GM12874 (cell line): ENCODE data around the gene DENND5B.

Source experiments
- TF ChIP-seq, protein P1 (sequence below): IDR thresholded peaks from 2 replicates; pipeline ENCODE4 v1.5.1; 2011; ENCODE audit warnings: low read depth, mild to moderate bottlenecking, control low read depth, low read length, moderate library complexity; ENCODE audit not compliant: insufficient read depth

DENND5B gene

DNA sequence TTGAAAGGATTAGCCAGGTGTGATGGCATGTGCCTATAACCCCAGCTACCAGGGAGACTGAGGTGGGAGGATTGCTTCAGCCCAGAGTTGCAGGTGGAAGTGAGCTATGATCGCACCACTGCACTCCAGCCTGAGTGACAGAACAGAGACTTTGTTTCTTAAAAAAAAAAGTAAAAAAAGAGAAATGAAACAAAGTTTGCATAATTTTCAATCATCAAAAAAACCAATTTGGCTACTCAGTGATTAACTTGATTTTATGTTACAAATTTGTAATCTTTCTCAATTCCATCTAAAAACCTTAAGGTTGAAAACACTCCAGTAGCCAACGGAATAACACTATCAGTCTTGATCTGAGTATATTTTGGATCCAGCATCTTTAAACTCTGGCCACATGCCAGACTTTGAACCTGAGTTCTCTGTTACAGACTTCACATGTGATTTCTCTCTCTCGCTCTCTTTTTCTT is 12.6 kb upstream of the DENND5B start:
- TF ChIP-seq, protein P1, sequence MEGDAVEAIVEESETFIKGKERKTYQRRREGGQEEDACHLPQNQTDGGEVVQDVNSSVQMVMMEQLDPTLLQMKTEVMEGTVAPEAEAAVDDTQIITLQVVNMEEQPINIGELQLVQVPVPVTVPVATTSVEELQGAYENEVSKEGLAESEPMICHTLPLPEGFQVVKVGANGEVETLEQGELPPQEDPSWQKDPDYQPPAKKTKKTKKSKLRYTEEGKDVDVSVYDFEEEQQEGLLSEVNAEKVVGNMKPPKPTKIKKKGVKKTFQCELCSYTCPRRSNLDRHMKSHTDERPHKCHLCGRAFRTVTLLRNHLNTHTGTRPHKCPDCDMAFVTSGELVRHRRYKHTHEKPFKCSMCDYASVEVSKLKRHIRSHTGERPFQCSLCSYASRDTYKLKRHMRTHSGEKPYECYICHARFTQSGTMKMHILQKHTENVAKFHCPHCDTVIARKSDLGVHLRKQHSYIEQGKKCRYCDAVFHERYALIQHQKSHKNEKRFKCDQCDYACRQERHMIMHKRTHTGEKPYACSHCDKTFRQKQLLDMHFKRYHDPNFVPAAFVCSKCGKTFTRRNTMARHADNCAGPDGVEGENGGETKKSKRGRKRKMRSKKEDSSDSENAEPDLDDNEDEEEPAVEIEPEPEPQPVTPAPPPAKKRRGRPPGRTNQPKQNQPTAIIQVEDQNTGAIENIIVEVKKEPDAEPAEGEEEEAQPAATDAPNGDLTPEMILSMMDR, result no peak

DNA sequence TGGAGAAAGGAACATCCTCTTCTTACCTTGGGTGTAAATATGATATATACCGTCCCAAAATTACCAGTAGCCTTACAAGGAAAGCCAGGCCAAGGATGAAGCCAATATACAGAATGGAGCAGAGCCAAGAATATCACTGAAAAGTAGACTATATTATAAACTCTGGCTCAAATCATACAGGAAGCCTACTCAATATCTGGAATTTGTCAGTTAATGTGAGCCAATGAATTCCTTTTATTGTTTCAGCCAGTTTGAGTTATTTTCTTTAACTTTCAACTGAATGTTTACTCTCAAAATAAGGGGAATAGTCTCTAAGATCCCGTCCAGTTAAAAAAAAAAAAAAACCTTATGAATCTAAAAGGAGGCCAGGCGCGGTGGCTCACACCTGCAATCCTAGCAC is 9.8 kb upstream of the DENND5B start:
- TF ChIP-seq, protein P1, result no peak

DNA sequence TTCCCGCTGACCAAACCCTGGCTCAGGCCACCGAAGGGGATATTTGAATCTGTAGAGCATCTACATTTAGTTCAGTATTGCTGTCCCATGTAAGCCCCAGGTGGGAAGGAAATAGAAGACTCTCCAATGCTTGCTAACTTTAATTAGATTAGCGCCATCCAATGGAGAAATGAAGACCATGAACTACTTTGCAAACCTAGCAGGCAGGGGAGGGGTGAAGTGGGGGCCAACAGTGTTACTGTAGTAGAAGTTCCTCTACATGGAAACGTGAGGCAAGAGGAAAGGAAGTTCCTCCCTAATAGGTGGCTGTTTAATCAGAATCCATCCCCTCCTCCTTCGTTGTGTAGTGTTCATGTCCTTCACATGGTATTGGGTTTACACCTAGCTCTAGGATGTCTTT is 9.3 kb upstream of the DENND5B start:
- TF ChIP-seq, protein P1, result no peak

DNA sequence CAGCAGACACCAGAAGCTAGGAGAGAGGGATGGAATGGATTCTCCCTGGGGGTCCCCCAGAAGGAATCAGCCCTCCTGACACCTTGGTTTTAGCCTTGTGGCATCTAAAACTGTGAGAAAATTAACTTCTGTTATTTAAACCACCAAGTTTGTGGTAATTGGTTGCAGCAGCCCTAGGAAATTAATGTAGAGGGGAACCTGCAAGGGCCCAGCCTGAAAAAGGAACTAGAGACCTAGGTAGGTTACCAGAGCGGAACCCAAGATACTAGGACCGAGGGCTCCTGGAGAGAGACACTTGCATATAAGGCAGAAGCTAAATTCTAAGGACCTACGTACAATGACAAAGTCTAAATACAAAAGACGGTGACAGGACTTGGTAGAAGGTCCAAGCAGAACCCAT is 8.1 kb upstream of the DENND5B start:
- TF ChIP-seq, protein P1, result no peak

DNA sequence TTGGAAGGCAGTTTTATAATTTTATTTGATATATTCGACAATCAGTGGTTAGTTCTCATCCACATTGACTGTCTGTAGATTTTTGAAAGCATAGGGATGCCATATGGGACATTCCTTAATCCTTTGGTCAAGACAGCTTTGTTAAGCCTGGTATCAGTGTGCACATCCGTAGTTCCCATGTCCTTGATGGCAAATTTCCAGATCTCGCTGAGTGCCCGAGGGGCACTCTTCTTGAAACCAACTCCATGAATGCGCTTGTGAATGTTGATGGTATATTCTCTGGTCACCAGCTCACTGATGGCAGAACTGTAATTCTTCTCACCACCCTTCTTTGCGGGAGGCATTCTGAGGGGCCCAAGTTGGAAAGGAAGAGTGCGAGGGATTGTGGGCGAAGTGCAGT is 6.1 kb upstream of the DENND5B start:
- TF ChIP-seq, protein P1, result no peak

DNA sequence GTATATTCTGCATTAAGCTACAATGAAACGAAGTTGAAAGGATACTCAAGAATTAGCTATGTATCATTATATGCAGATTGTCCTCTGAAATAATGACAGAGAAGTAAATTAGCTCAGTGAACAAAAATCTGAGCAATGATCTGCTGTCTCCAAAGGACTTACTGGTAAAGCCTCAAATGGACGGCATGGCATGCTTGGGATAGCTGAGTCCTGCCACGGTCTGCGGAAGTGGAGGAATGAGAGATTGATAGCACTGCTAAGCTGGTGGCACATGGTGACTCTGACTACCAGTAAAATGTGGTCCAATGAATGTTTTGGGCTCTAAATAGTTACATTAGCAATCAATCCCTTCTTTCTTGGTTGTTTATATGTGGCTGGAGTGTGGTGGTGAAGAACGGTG is 3.7 kb upstream of the DENND5B start:
- TF ChIP-seq, protein P1, result no peak

DNA sequence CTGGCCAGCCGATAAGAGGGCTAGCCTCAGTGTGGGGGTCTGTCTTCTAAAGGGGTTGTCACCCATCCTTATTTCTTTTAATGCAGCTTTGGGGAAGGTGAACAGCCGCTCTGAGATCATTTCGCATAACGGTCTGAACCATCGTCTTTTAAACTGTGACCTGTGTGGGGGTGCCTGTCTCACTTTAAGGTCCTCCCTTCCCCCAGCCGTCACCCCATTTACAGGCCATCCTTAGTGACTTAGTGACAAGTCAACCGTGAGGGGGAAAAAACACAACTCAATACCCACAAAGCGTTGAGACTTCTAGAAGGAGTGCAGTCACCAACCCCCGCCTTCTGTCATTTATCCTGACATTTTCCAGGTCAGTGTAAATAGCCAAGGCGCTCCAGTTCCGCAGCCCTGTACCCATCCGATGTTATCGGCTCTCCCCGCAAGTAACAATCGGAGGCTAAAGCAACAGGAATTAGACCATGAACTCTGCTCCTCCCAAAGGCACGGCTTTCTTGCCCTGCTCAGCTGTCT is 505 bp upstream of the DENND5B start:
- TF ChIP-seq, protein P1, result no peak
